Measurements from ENCODE around the gene FNDC5.
A peak's percentile ranks its signal among the peaks of the same experiment; 100 is the strongest.

The FNDC5 gene

DNA sequence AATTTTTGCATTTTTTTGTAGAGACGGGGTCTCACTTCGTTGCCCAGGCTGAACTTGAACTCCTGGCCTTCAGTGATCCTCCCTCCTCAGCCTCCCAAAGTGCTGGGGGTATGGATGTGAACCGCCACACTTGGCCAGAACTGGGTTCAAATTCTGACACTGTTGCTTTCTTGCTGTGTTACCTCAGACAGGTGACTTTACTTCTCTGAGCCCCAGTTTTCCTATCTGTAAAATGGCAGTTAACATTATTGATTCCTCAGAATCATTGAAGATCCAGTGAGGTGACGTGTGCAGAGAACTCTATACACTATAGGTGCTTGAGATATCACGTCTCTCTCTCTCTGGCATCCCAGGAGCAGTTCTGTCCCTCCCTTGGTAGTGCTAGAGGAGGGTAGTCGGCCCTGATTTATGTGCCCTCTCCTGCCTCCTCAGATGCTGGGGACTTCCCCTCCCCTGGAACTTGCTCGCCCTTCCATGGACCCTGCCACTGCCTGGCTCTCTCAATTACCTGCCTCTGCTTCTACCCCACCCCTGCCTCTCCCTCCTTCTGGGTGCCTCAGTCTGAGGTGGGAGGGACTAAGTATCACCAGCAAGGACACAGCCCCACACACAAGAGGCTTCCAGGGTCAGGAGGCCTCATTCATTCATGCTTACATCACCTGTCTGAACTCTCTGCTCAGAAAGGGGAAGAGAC is 12.8 kb upstream of the FNDC5 start:
- no peak for DNase-seq

DNA sequence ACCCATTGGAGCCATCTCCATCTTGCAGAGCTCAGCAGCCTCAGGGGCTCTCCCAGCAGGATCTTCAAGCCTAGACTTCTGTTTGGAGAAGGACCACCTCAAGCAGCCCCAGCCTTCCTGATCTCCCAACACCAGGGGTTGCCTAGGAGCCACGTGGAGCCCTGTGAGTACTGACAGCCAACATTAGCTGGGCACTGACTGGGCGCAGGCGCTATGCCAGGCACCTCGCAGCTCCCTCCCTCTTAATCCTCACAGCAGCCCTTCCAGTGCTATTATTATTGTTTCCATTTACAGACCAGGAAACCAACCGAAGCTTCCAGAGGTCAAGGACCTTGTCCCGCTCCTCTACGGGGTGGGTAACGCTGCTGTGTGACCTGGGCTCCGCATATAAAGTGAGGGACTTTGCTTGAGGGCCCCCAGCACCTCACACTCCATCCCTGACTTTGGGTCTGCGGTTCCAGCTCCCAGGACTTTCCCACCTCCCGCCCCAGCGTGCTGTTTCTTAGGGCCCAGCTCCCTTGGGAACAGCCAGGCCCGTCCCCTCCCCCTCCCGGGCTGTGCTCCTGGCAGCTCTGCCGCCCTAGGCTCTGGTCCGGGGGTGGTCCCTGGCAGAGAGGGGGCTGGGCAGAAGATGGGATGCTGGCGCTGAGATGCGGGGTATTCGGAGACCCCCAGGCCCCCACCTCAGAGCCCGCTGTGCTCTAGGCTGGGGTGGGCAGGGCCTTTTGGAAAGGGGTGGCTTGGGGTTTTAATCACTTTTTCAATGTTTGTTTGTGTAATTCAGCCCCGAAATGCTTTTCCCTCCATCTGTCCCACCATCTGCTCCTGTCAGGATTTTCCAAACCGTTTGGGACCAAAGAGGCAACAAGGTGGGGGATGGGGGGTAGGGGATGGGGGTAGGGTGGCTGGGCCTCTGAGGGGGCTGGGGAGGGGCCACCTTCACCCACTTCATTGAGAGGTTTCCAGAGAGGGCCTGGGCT is 11.4 kb upstream of the FNDC5 start:
- DNase-seq = no peak

- no peak for DNase-seq
Measured at GRCh38 chr1:32881291-32881690, 10.6 kb upstream of the FNDC5 start.

GRCh38 chr1:32878637-32879041 is 7.9 kb upstream of the FNDC5 start:
- DNase-seq = no peak

DNA sequence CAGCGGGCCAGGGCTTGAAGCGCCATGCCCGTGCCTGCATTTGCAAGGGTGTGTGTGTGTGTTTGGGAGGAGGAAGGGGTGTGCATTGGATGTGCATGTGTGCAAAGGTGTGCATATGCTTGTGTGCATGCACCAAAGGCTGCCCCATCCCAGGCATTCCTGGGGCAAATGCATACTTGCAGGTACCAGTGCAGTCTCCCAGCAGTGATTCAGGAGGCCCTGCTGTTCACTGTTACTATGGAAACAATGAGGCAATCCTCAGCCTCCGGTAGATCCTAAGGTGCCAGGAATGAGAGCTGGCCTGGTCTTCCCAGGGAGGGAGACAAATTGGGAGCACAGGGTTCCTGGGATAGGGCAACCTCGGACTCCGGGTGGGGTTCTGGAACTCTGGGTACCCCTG is 7.5 kb upstream of the FNDC5 start:
- DNase-seq = no peak

GRCh38 chr1:32877211-32878110 is 6.7 kb upstream of the FNDC5 start:
- DNase-seq = peak; percentile 52

GRCh38 chr1:32876341-32877210 is 5.9 kb upstream of the FNDC5 start:
- DNase-seq = no peak

DNA sequence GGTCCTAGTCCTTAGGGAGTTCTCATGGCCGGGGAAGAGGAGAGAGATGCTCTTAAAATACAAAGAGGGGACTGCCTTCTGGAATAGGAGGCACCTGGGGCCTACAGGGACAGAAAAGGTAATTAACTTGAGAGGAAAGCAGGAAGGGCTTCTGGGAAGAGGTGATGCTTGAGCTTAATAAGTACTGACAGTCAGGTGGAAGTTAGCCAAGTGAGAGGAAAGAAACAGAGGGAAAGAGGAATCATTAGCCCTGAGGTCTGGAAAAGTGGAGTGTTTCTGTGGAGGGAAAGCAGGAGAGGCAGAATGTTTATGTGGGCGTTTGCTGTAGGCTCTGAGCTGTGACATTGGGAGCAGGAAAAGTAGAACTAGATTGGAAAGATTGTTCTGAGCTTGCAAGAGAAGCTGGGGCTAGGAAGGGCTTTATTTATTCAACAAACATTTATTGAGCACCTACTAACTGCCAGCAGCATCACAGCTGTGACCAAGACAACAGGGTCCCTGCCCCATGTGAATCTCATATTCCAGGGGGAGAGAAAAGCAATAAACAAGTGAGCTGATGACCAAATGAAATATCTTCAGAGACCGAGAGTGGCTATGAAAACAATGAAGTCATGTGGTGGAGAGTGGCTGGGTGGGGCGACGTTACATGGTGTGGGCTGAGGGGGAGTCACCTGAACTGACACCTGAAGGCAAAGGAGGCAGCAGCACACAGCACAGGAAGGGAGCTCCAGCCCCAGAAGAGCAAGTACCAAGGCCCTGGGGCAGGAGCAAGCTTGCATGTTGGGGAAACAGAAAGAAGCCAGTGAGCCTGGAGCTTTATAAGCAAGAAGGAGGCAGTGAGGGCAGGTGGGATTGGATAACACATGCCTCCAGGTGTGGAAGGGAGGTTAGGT is 4.4 kb upstream of the FNDC5 start:
- DNase-seq = no peak

- DNase-seq = no peak
Measured at GRCh38 chr1:32873484-32873883, 2.8 kb upstream of the FNDC5 start.

GRCh38 chr1:32872192-32872460 is 1.4 kb upstream of the FNDC5 start:
- no peak for DNase-seq

- no peak for DNase-seq
Measured at GRCh38 chr1:32871364-32872191, 866 bp upstream of the FNDC5 start.

- DNase-seq = no peak
Measured at GRCh38 chr1:32869923-32870614, 643 bp downstream of the FNDC5 start.

DNA sequence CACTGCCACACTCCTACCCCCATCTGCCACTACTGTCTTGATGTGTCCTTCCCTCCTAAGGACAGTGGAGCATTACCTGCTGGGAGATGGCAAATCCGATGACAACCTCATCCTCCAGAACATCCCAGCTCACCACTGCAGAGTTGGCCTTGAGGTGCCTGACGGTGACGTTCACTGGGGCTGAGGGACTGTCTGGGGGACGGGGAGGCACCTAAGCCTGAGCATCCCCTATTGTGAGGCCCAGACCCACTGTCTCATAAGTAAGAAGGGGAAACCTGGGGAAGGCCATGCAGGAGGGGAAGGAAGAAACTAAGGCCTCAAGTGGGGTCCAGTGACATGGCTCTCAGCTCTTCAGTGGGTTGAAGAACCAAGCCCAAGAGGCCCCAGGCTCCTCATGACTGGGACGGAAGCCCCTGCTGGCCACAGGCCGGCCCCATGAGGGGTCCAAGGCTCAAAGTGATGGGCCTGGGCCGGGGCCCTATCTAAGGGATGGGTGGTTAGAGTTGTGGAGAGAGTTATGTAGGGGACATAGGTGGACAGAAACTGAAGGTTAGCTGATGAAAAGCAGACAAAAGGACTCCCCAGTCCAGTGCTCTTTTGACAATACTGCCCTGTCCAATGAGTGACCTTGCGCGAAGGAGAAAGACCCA is 1.8 kb downstream of the FNDC5 start:
- no peak for DNase-seq

- DNase-seq = no peak
Measured at GRCh38 chr1:32868085-32868484, 2.6 kb downstream of the FNDC5 start.

DNA sequence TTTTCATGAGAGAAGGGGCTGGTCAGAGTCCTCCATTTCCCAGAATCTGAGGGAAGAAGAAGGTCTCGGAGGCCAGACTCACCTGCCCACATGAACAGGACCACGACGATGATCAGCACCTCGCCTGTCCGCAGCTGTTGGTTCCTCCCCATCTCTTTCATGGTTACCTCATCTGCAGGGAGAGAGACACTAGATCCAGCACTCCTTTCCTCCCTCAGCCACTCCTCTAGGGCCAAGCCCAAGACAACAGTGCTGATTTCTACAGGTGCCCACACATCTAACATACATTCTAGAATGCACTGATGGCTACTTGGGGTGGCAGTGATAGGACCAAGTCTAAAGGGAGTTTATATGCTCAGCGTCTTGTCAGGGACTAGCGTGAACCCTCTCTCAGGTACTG is 3.0 kb downstream of the FNDC5 start:
- DNase-seq = no peak

DNA sequence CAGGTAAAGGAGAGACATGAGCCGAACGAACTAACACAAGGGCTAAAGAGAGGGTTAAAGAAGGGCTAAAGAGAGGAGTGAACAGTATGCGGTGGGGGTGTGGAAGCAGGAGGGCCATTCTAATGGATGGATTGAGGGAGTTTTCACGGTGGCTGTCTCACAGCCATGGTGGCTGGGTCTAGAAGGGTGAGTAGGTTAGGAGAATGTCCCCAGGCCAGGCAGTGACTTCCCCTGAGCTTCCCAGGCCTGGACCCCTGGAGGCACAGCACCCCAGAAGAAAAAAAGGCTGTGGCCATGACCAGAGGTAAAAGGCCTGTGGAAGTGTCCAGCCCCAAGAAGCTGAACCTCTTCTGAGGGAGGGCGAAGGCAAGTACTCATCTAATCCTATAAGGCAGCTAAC is 3.6 kb downstream of the FNDC5 start:
- no peak for DNase-seq

DNA sequence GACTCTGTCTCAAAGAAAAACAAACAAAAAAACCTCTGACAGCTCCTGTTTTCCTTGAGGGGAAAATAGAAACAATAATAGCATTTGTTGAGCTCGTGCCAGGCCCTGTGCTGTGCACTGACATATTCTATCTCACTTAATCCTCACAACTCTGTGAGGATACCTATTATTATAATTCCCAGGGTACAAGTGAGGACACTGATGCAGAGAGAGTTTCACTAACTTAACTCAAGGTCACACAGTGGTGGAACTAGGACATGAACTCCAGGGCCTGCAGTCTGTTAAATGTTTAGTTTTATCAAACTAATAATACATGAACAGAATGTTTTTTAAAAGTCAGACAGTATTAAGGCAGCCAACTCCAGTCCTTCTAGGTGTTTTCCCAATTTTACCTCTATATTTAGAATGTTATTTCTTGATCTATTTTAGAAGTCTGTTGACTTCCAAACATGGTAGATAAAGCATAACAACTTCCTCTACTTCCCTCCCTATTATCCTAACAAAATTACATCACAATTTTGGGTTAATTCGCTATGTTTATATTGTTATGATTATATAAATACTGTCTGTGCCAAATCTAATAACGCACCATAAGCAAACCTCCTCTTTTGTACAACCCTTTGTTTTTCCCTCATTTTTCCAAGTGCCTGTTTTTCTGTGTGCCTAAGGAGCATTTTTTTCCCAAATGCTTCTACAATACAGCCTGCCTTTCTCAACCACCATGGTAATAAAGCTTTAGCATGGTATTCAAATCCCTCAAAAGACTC is 4.9 kb downstream of the FNDC5 start:
- DNase-seq = no peak

- DNase-seq = no peak
Measured at GRCh38 chr1:32864375-32865019, 6.2 kb downstream of the FNDC5 start.

All from NCI-H1105 (cell line).